RWPE1 (cell line): Measurements from ENCODE around the gene ADH5.
A peak's percentile ranks its signal among the peaks of the same experiment; 100 is the strongest.

Source experiments
- CTCF ChIA-PET: fragments of 350-600 bp; sonication (Branson Sonifier 250); formaldehyde crosslinking; extraction: SDS; loops from one replicate; lab custom pipeline; 2021; lab: Yijun Ruan, JAX
- POLR2A ChIA-PET: fragments of 400-600 bp; formaldehyde crosslinking; extraction: SDS; loops from one replicate; lab custom pipeline; 2020; ENCODE audit warnings: antibody characterized with exemption; ENCODE audit not compliant: low non-redundant PET; lab: Yijun Ruan, JAX
- DNase-seq: peaks from one replicate; pipeline ENCODE4 v3.0.0; 2012; ENCODE audit warnings: low spot score
- H3K27ac ChIP-seq: fragments of 450-650 bp; 2 replicates; pipeline ENCODE4 v1.5.1; 2017
- CTCF ChIP-seq: fragments of 450-650 bp; conservative IDR thresholded peaks from 2 replicates; pipeline ENCODE4 v1.5.1; 2017; ENCODE audit warnings: low read depth, mild to moderate bottlenecking

ADH5 gene

GRCh38 chr4:99088481-99089365, at the start of gene ADH5:
ADH5 (minus strand) TSS chr4:99088788; CDS start chr4:99088700, 88 bp downstream.
- peak; percentile 87 for DNase-seq
- CTCF ChIA-PET: interaction anchor here (0.8 to 1.1 kb wide), 3 partner anchors 33 to 159 kb away, joined by 3 to 5 read pairs (median 4); no protein-coding TSS in a partner anchor

GRCh38 chr4:99136329-99136728, 47.7 kb upstream of the ADH5 start:
- no peak overlapping the region for H3K27ac ChIP-seq
- ChIA-PET POLR2A (no interaction called here), CTCF (no interaction called here)
- TF ChIP-seq CTCF: no peak
- DNase-seq: no peak

More at GRCh38 chr4:99088481-99089365, at the start of gene ADH5:
- peak within 1 kb of the TSS; percentile 98 for H3K27ac ChIP-seq
- TF ChIP-seq CTCF: no peak
- POLR2A ChIA-PET: interaction anchor here (0.5 to 0.7 kb wide), 4 partner anchors 92 to 868 kb away, joined by 3 read pairs; no protein-coding TSS in a partner anchor

- ChIA-PET CTCF (no interaction called here), POLR2A (no interaction called here)
- no peak for TF ChIP-seq CTCF
- DNase-seq: no peak
- H3K27ac ChIP-seq: no peak overlapping the region
Measured at GRCh38 chr4:99135541-99136162, 47.1 kb upstream of the ADH5 start.

- TF ChIP-seq CTCF: no peak
- H3K27ac ChIP-seq: no peak overlapping the region
- ChIA-PET POLR2A (no interaction called here), CTCF (interaction anchor here (0.6 kb wide), 1 partner anchor 883 kb away, joined by 3 read pairs; no protein-coding TSS in a partner anchor)
- no peak for DNase-seq
Measured at GRCh38 chr4:99134586-99134985, 46.0 kb upstream of the ADH5 start.

GRCh38 chr4:99131378-99131777, 42.8 kb upstream of the ADH5 start:
- ChIA-PET POLR2A (no interaction called here), CTCF (interaction anchor here (0.6 kb wide), 2 partner anchors 208 to 283 kb away, joined by 5 to 6 read pairs; no protein-coding TSS in a partner anchor)
- no peak overlapping the region for H3K27ac ChIP-seq
- DNase-seq: no peak
- TF ChIP-seq CTCF: no peak

- ChIA-PET CTCF (interaction anchor here (0.6 kb wide), 1 partner anchor 251 kb away, joined by 12 read pairs; no protein-coding TSS in a partner anchor), POLR2A (no interaction called here)
- no peak for TF ChIP-seq CTCF
- DNase-seq: no peak
- no peak overlapping the region for H3K27ac ChIP-seq
Measured at GRCh38 chr4:99126376-99126775, 37.8 kb upstream of the ADH5 start.
